Keratinocyte (primary cell): Measurements from ENCODE around the gene ARID1B. TPM values are rescaled to one million over a fixed set of nuclear protein-coding genes. Genes with fewer than 3 reads are reported as not detected.

Source experiments
- DNase-seq: peaks from one replicate; pipeline ENCODE4 v3.0.0-alpha.2; 2011; ENCODE audit warnings: low read depth, missing footprints, low spot score
- FAIRE-seq: peaks from 2 replicates; lab custom pipeline; 2011; peaks lifted over from hg19 to GRCh38; lab: Jason Lieb, UNC
- H2AFZ ChIP-seq: 2 replicates; pipeline ENCODE4 v1.6.0; 2012; ENCODE audit warnings: low read length, control low read depth, inconsistent platforms; ENCODE audit not compliant: control insufficient read depth
- H3K27ac ChIP-seq: 2 replicates; pipeline ENCODE4 v1.5.1; 2011; ENCODE audit warnings: low read length; ENCODE audit not compliant: control insufficient read depth, insufficient read depth
- H3K27me3 ChIP-seq: 3 replicates; pipeline ENCODE4 v1.6.0; 2011; ENCODE audit warnings: low read length; ENCODE audit not compliant: control insufficient read depth, insufficient read depth; ENCODE audit errors: extremely low read depth
- H3K36me3 ChIP-seq, 2 experiments: 2 replicates in 1 of 2; 3 replicates in 1 of 2; pipeline ENCODE4 v1.5.1; 2011; ENCODE audit warnings: low read length in 2 of 2, mild to moderate bottlenecking in 1 of 2; ENCODE audit not compliant: control insufficient read depth in 2 of 2, insufficient read depth in 2 of 2; ENCODE audit errors: extremely low read depth in 1 of 2
- H3K4me1 ChIP-seq: 3 replicates; pipeline ENCODE4 v1.5.1; 2011; ENCODE audit warnings: low read length; ENCODE audit not compliant: control insufficient read depth, insufficient read depth; ENCODE audit errors: extremely low read depth
- H3K4me2 ChIP-seq: 3 replicates; pipeline ENCODE4 v1.6.0; 2011; ENCODE audit warnings: low read depth, low read length; ENCODE audit not compliant: control insufficient read depth, insufficient read depth; ENCODE audit errors: extremely low read depth
- H3K4me3 ChIP-seq, 3 experiments: fragments of 200-600 bp in 1 of 3; sonication (generic) in 1 of 3; 2 replicates in 2 of 3; 3 replicates in 1 of 3; pipeline ENCODE4 v1.5.1; 2011 to 2016; ENCODE audit warnings: low read length in 3 of 3, mild to moderate bottlenecking in 3 of 3, control low read depth in 2 of 3, inconsistent platforms in 1 of 3, low read depth in 1 of 3, mixed read lengths in 1 of 3, mixed run types in 1 of 3, moderate library complexity in 1 of 3; ENCODE audit not compliant: control insufficient read depth in 2 of 3, insufficient read depth in 2 of 3; ENCODE audit errors: extremely low read depth in 1 of 3
- H3K79me2 ChIP-seq: 2 replicates; pipeline ENCODE4 v1.6.0; 2012; ENCODE audit warnings: low read length; ENCODE audit not compliant: control insufficient read depth, insufficient read depth
- H3K9ac ChIP-seq: 3 replicates; pipeline ENCODE4 v1.6.0; 2011; ENCODE audit warnings: low read length; ENCODE audit not compliant: control insufficient read depth, insufficient read depth; ENCODE audit errors: extremely low read depth
- H3K9me1 ChIP-seq: 3 replicates; pipeline ENCODE4 v1.6.0; 2011; ENCODE audit warnings: low read length; ENCODE audit not compliant: control insufficient read depth, insufficient read depth; ENCODE audit errors: extremely low read depth
- H3K9me3 ChIP-seq: 2 replicates; pipeline ENCODE4 v1.5.1; 2012; ENCODE audit warnings: low read depth, low read length; ENCODE audit not compliant: control insufficient read depth
- H4K20me1 ChIP-seq: 3 replicates; pipeline ENCODE4 v1.6.0; 2011; ENCODE audit warnings: low read length; ENCODE audit not compliant: control insufficient read depth, insufficient read depth; ENCODE audit errors: extremely low read depth
- CTCF ChIP-seq, 3 experiments: IDR thresholded peaks in 1 of 3; conservative IDR thresholded peaks in 1 of 3; optimal IDR thresholded peaks in 1 of 3; 2 replicates in 2 of 3; 3 replicates in 1 of 3; pipeline versions ENCODE3 to v1.5.1; 2011; ENCODE audit warnings: low read length in 3 of 3, mild to moderate bottlenecking in 3 of 3, moderate library complexity in 2 of 3, control low read depth in 1 of 3, inconsistent platforms in 1 of 3; ENCODE audit not compliant: insufficient read depth in 2 of 3; ENCODE audit errors: extremely low read depth in 1 of 3
- EZH2 ChIP-seq: IDR thresholded peaks from one replicate; pipeline ENCODE4 v1.6.1; 2012; ENCODE audit warnings: inconsistent platforms, mild to moderate bottlenecking, low read length, moderate library complexity
- dilution Hi-C: fragments of 300-500 bp; cut with MboI; formaldehyde crosslinking; loops from one replicate; pipeline ENCODE4 v1.7.0; 2020; ENCODE audit warnings: low sequenced_read_pairs; ENCODE audit not compliant: extremely low pct_ligation_motif_present
- polyA plus RNA-seq, 5 experiments: library from polyadenylated mRNA; depleted of rRNA in 3 of 5; stranded (reverse) in 3 of 5; stranded (forward) in 1 of 5; unstranded in 1 of 5; fragments of >200 nt; gene quantifications; 1 replicate in 1 of 5; 2 replicates in 3 of 5; 3 replicates in 1 of 5; pipeline versions ENCODE4 v1.2.1 to v1.2.3, GENCODE V29; 2011 to 2012; ENCODE audit warnings: missing spikeins in 2 of 5, low read depth in 1 of 5, low replicate concordance in 1 of 5

Gene ARID1B
- polyA plus RNA-seq, 1 donor (not counting 4 experiments of a cell fraction or from before 2014, with no cell fraction given) = 14.9 TPM

- Histone ChIP-seq H4K20me1 (no peaks in the 10 kb centered on the region), H3K4me3 (no peak overlapping the region), H3K79me2 (no peaks in the 10 kb centered on the region), H3K9ac (no peak overlapping the region), H3K27ac (no peak overlapping the region), H3K36me3 (no peaks in the 10 kb centered on the region), H3K9me3 (no peaks in the 10 kb centered on the region), H3K4me2 (no peak overlapping the region), H3K27me3 (no peaks in the 10 kb centered on the region), H2AFZ (no peak overlapping the region), H3K4me1 (peaks cover 12% of the 10 kb centered on the region), H3K9me1 (no peaks in the 10 kb centered on the region)
- dilution Hi-C loops = no loop called here
- DNase-seq (no peak), FAIRE-seq (no peak)
- TF ChIP-seq CTCF (optimal IDR thresholded peaks at IDR 0.05 in 1 of 3, IDR thresholded peaks at IDR 0.05 in 1 of 3, conservative IDR thresholded peaks at IDR 0.05 in 1 of 3; ENCODE audit: extremely low read depth in 1 of 3, insufficient read depth in 2 of 3, low read length in 3 of 3) = no peak
- no peak for TF ChIP-seq EZH2
Measured at GRCh38 chr6:157072128-157072527, 294.9 kb downstream of the ARID1B start.

GRCh38 chr6:157073596-157073995 is 296.4 kb downstream of the ARID1B start:
- H3K9me3 ChIP-seq = no peaks in the 10 kb centered on the region
- H3K9me1 ChIP-seq = no peaks in the 10 kb centered on the region
- no peaks in the 10 kb centered on the region for H4K20me1 ChIP-seq
- dilution Hi-C loops = no loop called here
- H3K27ac ChIP-seq = no peak overlapping the region
- DNase-seq (no peak), FAIRE-seq (no peak)
- TF ChIP-seq CTCF (optimal IDR thresholded peaks at IDR 0.05 in 1 of 3, IDR thresholded peaks at IDR 0.05 in 1 of 3, conservative IDR thresholded peaks at IDR 0.05 in 1 of 3; ENCODE audit: extremely low read depth in 1 of 3, insufficient read depth in 2 of 3, low read length in 3 of 3) (no peak), EZH2 (no peak)
- no peaks in the 10 kb centered on the region for H3K79me2 ChIP-seq
- no peak overlapping the region for H3K4me2 ChIP-seq
- H3K27me3 ChIP-seq = no peaks in the 10 kb centered on the region
- H3K4me3 ChIP-seq = no peak overlapping the region
- H3K9ac ChIP-seq = no peak overlapping the region
- H3K4me1 ChIP-seq = peaks cover 10% of the 10 kb centered on the region
- no peaks in the 10 kb centered on the region for H3K36me3 ChIP-seq
- H2AFZ ChIP-seq = no peak overlapping the region
